ENCODE measurements around the gene PHKA2.

GRCh38 chrX:18985186-18985435 lies 1.2 kb upstream of the PHKA2 start:
- TF ChIP-seq, protein P1, sequence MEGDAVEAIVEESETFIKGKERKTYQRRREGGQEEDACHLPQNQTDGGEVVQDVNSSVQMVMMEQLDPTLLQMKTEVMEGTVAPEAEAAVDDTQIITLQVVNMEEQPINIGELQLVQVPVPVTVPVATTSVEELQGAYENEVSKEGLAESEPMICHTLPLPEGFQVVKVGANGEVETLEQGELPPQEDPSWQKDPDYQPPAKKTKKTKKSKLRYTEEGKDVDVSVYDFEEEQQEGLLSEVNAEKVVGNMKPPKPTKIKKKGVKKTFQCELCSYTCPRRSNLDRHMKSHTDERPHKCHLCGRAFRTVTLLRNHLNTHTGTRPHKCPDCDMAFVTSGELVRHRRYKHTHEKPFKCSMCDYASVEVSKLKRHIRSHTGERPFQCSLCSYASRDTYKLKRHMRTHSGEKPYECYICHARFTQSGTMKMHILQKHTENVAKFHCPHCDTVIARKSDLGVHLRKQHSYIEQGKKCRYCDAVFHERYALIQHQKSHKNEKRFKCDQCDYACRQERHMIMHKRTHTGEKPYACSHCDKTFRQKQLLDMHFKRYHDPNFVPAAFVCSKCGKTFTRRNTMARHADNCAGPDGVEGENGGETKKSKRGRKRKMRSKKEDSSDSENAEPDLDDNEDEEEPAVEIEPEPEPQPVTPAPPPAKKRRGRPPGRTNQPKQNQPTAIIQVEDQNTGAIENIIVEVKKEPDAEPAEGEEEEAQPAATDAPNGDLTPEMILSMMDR (IDR thresholded peaks at IDR 0.05), result no peak
- TF ChIP-seq POLR2A (IDR thresholded peaks at IDR 0.05) (no peak), EP300 (IDR thresholded peaks at IDR 0.05) (no peak)

Data from suprapubic skin (tissue), 3 donors.